Choroid plexus epithelial cell (primary cell): ENCODE data around the gene RAB44.
"Not testable (repeated sequence)": the region's sequence is repeated elsewhere in the genome, so short reads cannot be mapped to it uniquely, and the experiment has no call there.

ENCODE experiments used
- DNase-seq: peaks from one replicate; pipeline ENCODE4 v3.0.0-alpha.2; 2010; ENCODE audit warnings: low read depth
- H3K4me3 ChIP-seq: 2 replicates; pipeline ENCODE4 v1.5.1; 2011; ENCODE audit warnings: low read depth, mild to moderate bottlenecking, control low read depth, low read length, moderate library complexity
- TF ChIP-seq, protein P1 (sequence below): conservative IDR thresholded peaks from 2 replicates; pipeline ENCODE4 v1.5.1; 2011; ENCODE audit warnings: low read depth, mild to moderate bottlenecking, control low read depth, inconsistent platforms, low read length, moderate library complexity

Gene RAB44, protein sequence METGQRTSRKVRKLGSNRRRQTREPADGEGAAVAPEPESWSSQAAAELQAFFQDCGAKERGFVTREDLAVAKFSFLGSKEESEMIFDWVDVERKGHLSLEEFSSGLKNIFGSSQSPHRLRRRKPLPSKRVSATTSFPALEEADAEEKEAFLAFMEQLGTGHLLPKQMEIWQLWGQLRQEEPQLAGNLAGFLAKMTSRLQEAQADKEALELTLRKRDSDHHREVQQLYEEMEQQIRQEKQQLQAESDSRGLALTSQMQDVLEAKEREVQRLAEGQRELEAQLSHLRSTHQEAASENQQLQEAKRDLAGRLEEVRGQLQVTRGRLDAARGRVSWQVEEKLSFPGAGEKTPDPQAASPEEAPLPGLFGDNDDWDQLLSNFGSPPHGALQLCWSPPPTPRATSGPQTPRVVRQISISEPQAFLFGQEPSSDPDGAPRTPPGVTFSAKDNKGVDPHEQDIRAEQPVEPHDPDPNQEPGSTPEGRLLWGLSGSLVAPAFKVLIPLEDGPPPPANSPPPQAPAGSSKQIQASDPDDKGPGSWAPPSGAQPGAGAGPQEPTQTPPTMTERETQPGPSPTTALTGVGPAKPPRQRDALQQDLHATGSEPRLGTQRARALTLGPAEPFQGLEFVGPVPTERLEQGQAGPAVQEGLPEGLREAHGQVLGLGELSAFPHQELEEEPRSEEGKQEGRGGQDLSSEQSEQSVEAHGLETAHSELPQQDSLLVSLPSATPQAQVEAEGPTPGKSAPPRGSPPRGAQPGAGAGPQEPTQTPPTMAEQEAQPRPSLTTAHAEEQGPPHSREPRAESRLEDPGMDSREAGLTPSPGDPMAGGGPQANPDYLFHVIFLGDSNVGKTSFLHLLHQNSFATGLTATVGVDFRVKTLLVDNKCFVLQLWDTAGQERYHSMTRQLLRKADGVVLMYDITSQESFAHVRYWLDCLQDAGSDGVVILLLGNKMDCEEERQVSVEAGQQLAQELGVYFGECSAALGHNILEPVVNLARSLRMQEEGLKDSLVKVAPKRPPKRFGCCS

DNA sequence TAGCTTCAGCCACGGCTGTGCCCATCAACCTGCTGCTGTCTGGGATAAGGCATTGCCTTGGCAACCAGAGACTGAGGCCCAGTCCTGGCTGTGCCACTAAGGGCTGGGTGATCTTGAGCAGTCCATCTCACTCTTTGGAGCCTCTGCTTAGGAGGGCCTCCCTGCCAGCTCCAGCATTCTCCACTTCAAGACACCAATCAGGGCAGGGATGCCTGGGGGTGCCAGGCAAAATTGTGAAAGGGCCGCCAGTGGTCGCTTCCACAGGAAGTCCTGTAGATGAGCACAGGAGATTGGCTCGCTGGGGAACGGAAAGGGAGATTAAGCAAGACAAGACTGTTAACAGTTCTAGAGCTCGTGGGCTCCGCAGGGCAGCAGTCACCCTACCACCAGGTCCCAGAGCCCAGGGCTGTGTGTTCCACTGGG is at the start of gene RAB44:
TSS of gene RAB44 (plus strand) at position 346 of the 423 bp plus-strand sequence. CDS start 6,410 bp downstream, outside the sequence.
- H3K4me3 ChIP-seq = no peak within 1 kb of the TSS
- no peak for DNase-seq
- TF ChIP-seq, protein P1, sequence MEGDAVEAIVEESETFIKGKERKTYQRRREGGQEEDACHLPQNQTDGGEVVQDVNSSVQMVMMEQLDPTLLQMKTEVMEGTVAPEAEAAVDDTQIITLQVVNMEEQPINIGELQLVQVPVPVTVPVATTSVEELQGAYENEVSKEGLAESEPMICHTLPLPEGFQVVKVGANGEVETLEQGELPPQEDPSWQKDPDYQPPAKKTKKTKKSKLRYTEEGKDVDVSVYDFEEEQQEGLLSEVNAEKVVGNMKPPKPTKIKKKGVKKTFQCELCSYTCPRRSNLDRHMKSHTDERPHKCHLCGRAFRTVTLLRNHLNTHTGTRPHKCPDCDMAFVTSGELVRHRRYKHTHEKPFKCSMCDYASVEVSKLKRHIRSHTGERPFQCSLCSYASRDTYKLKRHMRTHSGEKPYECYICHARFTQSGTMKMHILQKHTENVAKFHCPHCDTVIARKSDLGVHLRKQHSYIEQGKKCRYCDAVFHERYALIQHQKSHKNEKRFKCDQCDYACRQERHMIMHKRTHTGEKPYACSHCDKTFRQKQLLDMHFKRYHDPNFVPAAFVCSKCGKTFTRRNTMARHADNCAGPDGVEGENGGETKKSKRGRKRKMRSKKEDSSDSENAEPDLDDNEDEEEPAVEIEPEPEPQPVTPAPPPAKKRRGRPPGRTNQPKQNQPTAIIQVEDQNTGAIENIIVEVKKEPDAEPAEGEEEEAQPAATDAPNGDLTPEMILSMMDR = no peak

DNA sequence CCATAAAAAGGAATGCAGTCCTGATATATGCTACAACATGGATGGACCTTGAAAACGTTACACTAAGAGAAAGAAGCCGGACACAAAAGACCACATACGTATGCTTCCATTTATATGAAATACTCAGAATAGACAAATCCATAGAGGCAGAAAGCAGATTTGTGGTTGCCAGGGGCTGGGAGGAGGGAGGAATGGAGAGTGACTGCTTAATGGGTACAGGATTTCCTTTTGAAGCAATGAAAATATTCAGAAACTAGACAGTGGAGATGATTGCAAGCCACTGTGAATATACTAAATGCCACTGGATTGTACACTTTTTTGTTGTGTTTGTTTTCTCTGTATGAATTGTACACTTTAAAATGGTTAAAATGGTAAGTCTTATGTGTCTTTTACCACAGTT is 48.5 kb upstream of the RAB44 start:
- H3K4me3 ChIP-seq = no peak overlapping the region
- TF ChIP-seq, protein P1 = no peak
- no peak for DNase-seq

DNA sequence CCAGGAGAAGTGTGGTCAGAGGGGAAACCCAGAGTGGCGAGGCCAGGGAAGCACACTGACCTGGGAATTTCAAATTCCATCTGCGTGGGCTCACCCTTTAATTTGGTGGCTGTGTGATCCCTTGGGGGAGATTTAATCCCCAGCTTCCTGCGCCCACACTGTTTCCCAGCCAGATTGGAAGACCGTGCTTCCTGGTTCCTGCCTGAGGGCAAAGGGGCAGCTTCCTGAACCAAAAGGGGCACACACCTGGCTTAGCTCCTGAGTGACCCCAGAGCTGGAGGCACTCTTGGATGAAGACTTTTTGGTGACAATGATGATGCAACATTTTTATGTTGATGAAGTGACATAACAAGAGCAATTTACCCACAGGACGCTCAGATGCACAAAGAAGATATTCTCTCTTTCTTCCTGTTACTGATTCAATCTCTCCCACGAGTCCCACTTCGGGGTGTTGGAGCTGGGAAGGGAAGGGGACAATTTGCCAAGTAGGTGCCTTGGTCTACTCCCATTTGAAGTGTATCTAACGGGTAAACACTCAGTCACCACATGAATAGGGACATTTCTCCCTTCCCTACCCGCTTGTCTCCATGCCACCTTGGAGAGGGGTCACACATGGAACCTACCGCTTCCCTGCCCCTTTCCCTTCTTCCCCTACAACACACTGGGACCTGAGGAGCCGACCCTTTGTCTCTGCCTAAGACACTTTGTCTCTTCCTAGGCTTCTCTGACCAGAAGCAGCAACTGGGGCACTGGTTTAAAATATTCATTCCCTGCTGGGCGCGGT is 47.7 kb upstream of the RAB44 start:
- H3K4me3 ChIP-seq = no peak overlapping the region
- TF ChIP-seq, protein P1 = no peak
- DNase-seq = no peak

DNA sequence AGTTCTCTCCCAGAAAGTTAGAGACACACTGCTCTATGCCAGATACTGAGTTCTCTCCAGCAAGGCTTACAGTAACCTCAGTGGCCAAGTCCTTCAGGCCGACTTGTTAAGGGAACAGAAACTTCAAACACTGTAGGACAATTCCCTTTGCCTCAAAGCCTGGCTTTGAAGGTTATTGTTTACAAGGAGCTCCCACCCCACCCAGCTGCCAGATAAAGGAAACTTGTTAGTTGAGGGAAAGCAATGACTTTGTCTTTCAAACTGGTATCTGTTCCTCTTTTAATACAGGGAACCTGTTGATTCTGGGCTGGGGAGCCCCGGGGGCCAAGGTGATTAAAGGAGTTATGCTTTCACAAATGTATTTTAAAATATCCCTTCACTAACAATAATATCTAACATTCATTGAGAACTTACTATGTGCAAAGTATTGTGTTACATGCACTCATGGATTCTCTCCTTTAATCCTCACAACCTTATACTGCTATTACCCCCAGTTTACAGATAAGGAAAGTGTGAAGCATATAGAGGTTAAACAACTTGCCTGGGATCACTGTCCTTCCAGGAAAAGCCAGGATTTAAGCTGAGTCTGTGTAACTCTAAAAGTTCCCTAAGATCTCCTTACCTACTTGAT is 46.7 kb upstream of the RAB44 start:
- TF ChIP-seq, protein P1 = no peak
- H3K4me3 ChIP-seq = no peak overlapping the region
- no peak for DNase-seq

DNA sequence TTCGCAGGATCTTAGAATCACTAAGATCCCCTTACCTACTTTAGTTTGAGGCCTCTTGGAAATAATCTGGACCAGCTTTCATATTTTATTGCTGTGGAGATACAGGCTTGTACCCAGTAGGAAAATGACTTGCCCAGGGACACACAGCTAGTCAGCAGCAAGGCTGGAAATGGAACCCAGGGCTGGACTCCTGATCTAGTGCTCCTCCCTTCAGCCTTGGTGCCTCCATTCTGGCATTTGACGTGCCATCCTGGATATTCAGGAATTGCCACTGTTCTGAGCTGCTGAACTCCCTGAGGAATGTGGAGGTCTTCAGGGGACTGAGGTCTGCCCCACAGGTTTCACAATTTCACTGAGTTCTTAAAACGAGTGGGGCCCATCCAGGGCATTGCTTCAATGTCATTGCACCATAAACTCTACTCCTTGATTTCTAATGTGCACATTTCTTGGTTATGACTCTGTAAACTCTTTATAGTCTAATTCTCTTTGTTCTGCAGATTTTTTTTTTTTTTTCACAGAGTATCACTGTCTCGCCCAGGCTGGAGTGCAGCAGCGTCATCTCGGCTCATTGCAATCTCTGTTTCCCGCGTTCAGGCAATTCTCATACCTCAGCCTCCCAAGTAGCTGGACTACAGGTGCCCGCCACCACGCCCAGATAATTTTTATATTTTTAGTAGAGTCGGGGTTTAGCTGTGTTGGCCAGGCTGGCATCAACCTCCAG is 45.8 kb upstream of the RAB44 start:
- TF ChIP-seq, protein P1 = no peak
- no peak for DNase-seq
- H3K4me3 ChIP-seq = no peak overlapping the region

DNA sequence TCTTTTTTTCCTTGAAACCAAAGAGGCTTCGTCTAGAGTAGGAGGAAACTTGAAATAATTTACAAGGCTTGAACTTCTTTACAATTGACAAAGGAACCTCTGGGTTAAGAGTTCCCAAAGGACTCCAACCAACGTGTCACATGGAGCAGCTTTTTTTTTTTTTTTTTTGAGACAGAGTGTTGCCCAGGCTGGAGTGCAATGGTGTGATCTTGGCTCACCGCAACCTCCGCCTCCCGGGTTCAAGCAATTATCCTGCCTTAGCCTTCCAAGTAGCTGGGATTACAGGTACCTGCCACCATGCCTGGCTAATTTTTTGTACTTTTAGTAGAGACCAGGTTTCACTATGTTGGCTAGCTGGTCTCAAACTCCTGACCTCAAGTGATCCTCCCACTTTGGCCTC is 43.2 kb upstream of the RAB44 start:
- not testable (repeated sequence) for DNase-seq, H3K4me3 ChIP-seq
